Skin epidermis (tissue), 12 donors: Measurements from ENCODE around the gene CCDC185.
A peak's percentile ranks its signal among the peaks of the same experiment; 100 is the strongest.

Experiments
- H3K27ac ChIP-seq, 21 experiments: fragments of 200-600 bp; sonication (generic) in 11 of 21; one replicate each; pipeline ENCODE4 v1.5.0; 2020; ENCODE audit warnings: mild to moderate bottlenecking in 3 of 21, inconsistent platforms in 2 of 21, moderate library complexity in 2 of 21
- H3K4me3 ChIP-seq, 7 experiments: fragments of 200-600 bp; sonication (generic) in 2 of 7; one replicate each; pipeline ENCODE4 v1.5.0; 2020; ENCODE audit warnings: inconsistent platforms in 2 of 7, mild to moderate bottlenecking in 2 of 7, moderate library complexity in 1 of 7

CCDC185 gene

DNA sequence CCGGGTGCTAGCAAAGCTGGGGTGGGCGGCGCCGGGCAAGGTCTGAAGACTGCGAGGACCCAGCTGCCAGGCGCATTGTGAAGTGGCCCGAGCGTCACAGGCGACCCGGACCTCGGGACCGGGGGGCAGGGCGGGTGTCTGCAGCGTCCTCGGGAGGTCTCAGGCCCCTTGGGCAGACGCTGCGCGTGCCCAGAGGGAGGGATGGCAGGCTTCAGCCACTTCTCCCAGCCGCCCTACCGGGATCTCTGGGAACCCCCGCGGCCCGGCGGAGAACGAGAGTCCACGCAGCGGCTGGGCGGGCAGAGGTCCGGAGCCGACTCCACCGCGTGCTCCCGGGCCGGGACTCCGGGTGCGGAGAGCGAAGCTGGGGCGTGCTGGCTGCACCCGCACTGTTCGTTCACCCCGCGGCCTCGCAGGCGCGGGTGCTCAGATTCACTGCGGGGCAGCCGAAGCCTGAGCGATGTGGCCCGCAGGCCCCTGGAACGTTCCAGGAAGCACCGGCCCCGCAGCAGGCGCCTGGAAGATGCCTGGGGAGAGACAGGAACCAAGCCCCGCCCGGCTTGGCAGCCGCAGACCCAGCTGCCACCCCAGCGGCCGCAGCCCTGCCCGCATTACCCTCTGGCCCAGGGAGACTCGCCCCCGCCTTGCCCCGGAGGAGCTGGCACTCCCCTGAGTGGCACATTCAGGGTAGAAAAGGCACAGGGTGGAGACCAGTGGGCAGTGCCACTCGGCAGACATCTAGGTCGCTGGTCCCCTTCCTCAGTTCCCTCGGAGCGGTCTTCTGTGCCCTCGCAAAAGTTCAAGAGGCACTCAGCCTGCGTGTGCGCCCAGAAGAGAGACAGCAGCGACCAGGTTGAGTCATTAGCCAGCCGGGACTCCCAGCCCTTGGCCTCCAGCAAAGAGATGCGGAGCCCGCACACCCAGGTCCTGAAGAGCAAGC is at the start of gene CCDC185:
Gene CCDC185 (plus strand): TSS at position 141 of the 940 bp plus-strand sequence. CDS start 61 bp downstream, at position 202.
- peak within 1 kb of the TSS; percentile 11 to 41 (median 27) for H3K4me3 ChIP-seq
- H3K27ac ChIP-seq: no peak within 1 kb of the TSS

DNA sequence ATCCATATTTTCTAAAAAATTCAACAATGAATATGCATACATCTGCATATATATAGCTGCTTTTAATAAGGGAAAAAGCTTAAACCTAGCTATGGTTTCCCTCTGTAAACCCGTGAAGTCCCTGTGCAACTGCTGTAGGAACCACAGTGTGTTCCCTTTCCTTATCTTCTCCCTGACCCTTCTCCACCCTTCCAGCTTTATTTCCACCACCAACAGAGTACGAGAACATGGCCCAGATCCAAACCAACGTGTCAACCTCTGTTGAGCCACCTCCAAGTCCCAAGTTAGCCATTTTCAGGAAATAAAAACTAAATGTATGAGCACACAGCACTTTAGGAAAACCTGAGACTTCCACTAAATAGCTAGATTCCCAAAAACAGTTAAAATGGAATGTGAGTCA is 49.5 kb upstream of the CCDC185 start:
- Histone ChIP-seq H3K27ac (no peak overlapping the region), H3K4me3 (no peak overlapping the region)

- no peak overlapping the region for H3K27ac ChIP-seq
- H3K4me3 ChIP-seq: no peak overlapping the region
These were observed 48.7 kb upstream of the CCDC185 start for GRCh38 chr1:223344491-223344890.

- Histone ChIP-seq H3K4me3 (no peak overlapping the region), H3K27ac (no peak overlapping the region)
These were observed 47.5 kb upstream of the CCDC185 start for GRCh38 chr1:223345720-223346119.

GRCh38 chr1:223346311-223346710 is 46.9 kb upstream of the CCDC185 start:
- Histone ChIP-seq H3K4me3 (no peak overlapping the region), H3K27ac (no peak overlapping the region)

- H3K27ac ChIP-seq: no peak overlapping the region
- no peak overlapping the region for H3K4me3 ChIP-seq
These were observed 45.6 kb upstream of the CCDC185 start for GRCh38 chr1:223347583-223347982.

- H3K27ac ChIP-seq: no peak overlapping the region
- no peak overlapping the region for H3K4me3 ChIP-seq
These were observed 44.8 kb upstream of the CCDC185 start for GRCh38 chr1:223348439-223348838.

DNA sequence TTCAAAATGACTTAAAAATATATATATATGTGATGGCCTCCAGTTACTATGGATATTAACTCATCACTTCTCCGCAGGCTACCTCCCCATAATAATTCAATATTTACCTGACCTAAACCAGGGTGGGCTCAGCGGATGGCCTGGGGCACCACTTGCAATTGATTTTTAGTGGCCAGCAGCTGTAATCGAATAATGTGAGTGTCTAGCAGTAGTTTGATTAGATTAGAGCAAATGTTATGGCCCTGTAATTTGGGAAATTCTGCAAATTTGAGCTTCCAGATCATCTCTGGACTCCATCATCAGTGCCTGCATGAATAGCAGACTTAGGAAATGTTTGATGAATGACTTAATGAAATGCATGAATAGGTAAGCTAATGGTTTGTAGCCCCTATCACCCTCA is 44.0 kb upstream of the CCDC185 start:
- no peak overlapping the region for H3K4me3 ChIP-seq
- H3K27ac ChIP-seq: no peak overlapping the region

GRCh38 chr1:223350361-223350908 is 42.8 kb upstream of the CCDC185 start:
- no peak overlapping the region for H3K27ac ChIP-seq
- H3K4me3 ChIP-seq: no peak overlapping the region

DNA sequence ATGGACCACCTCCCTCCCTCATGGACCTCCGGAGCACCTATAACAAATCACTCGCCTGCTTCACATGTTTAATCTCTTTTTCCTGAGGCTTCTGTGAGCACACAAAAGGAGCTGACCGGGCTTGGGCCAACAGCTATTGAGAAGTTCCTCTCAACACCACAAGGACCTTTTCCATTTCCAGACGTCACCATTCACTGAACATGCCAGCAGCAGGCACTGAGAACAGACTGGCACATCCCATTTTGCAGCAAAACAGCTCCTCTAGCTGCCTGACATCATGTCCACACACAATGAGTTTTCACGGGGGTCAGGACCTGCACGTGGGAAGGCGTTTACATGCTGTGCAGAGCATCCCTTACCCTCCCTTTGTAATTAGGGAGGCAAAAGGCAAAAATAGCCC is 40.3 kb upstream of the CCDC185 start:
- H3K27ac ChIP-seq: no peak overlapping the region

DNA sequence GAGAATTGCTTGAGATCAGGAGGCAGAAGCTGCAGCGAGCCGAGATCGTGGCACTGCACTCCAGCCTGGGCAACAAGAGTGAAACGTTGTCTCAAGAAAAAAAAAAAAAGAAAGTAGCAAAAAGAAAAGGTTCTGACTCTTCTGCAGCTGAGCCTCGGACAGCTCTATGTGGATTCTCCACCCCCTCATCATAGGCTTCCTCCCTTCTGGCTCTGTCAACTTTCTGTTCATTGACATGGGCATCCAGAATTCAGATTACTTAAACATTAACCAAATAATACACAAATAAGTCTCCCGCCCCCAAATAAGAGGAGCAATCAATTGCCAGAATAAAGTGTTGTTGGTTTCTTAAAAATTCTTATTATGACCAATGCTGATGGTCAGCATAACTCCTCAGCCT is 39.3 kb upstream of the CCDC185 start:
- Histone ChIP-seq H3K27ac (no peak overlapping the region), H3K4me3 (no peak overlapping the region)

More for the DNA sequence above, 40.3 kb upstream of the CCDC185 start:
- no peak overlapping the region for H3K4me3 ChIP-seq

GRCh38 chr1:223355699-223356098 is 37.5 kb upstream of the CCDC185 start:
- no peak overlapping the region for H3K4me3 ChIP-seq
- H3K27ac ChIP-seq: peak overlapping the region in 3 of 21 experiments; percentile 50 to 71 (median 68)

DNA sequence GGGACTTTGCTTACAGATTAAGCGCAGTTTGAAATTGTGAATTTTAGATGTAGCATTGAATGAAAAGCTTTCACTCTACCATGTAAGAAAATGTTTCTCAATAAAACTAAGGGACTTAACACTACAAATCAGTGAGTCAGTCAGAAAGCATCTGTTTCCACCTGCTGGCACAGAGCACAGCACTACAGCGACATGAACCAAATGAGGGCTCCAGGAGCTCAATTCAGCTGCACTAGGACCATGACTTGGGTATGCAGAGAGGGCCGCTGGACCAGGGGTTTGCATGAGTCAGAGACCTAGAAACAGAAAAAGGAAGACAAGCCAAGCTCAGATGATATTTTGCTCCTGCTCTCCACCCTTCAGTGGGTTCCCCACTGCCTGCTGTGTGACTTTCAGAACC is 34.4 kb upstream of the CCDC185 start:
- Histone ChIP-seq H3K27ac (no peak overlapping the region), H3K4me3 (no peak overlapping the region)

GRCh38 chr1:223363057-223363855 is 30.0 kb upstream of the CCDC185 start:
- H3K27ac ChIP-seq: peak overlapping the region in 5 of 21 experiments; percentile 9 to 62 (median 32)
- H3K4me3 ChIP-seq: peak overlapping the region; percentile 28 to 57 (median 43)

GRCh38 chr1:223363856-223364684 is 29.1 kb upstream of the CCDC185 start, which contains the start of gene SUSD4:
Gene SUSD4, minus strand, starts transcription at chr1:223364176. Its CDS starts 751 bp downstream, at chr1:223363425.
- Histone ChIP-seq H3K27ac (peak within 1 kb of the TSS in 5 of 21 experiments; percentile 9 to 62 (median 32)), H3K4me3 (peak within 1 kb of the TSS; percentile 28 to 57 (median 43))

DNA sequence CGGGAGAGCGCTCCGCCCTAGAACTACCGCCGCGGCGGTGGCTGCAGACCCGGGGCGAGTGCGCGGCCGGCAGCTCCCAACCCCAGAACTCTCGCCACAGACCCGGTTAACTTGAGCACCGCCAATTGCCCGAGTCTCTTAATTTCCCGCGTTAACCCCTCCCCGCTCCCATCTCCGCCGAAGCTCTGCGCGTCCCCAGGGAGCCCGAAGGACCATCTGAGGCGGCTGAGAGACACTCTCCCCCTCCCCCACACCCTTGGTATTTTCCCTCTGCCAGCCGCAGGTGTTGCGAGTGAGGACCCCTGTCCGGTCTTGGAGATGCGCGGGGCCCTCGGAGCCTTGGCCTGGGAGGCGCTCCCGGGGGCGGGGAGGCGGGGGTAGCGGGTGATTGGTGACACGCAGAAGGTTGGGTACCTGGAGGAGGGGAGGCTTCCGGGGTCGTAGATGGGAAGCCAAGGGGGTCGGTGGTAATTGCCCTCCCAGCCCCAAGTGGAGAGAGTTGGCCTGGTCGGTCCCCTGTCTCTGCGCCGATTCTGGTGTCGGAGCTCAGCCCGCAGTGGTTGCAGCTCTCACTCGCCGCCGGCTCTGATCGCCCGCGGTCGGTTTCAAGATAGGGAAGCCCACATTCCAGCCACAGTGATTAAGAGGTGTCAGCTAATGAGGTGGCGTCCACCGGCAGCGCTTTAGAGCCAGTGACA is 28.4 kb upstream of the CCDC185 start:
- Histone ChIP-seq H3K4me3 (peak overlapping the region; percentile 24 to 57 (median 38)), H3K27ac (no peak overlapping the region)

GRCh38 chr1:223374064-223374610 is 19.1 kb upstream of the CCDC185 start:
- Histone ChIP-seq H3K4me3 (no peak overlapping the region), H3K27ac (no peak overlapping the region)

- no peak overlapping the region for H3K4me3 ChIP-seq
- H3K27ac ChIP-seq: no peak overlapping the region
These were observed 14.5 kb upstream of the CCDC185 start for GRCh38 chr1:223378754-223379153.
